ENCODE data around the gene CIBAR2. TPM values are rescaled to one million over a fixed set of nuclear protein-coding genes. Genes with fewer than 3 reads are reported as not detected.

Gene CIBAR2
- total RNA-seq, result not detected in 2 replicates

DNA sequence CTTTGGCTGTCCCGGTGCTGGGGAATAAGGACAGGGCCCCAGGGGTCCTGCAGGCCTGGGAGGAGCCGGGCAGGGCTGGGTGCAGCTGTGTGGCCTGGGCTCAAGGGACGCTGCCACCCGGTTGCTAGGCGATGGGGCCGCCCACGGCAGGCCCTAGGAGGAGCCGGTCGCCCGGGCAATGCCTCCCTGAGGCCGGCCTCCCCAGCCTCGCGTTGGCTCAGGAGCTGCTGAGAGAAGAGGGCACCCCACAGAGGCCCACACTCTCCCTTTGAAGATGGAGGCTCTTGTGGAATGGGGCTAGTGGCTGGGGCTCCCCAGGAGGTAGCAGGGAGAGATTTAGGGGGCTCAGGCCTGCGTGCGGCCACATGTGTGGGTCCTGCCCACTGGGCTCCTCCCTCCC lies at the start of gene CIBAR2:
Gene CIBAR2 (minus strand): TSS at position 109 of the 400 bp plus-strand sequence. CDS start 120 bp downstream, outside the sequence.
- intact Hi-C loops (cut with micrococcal nuclease), result no loop called here

DNA sequence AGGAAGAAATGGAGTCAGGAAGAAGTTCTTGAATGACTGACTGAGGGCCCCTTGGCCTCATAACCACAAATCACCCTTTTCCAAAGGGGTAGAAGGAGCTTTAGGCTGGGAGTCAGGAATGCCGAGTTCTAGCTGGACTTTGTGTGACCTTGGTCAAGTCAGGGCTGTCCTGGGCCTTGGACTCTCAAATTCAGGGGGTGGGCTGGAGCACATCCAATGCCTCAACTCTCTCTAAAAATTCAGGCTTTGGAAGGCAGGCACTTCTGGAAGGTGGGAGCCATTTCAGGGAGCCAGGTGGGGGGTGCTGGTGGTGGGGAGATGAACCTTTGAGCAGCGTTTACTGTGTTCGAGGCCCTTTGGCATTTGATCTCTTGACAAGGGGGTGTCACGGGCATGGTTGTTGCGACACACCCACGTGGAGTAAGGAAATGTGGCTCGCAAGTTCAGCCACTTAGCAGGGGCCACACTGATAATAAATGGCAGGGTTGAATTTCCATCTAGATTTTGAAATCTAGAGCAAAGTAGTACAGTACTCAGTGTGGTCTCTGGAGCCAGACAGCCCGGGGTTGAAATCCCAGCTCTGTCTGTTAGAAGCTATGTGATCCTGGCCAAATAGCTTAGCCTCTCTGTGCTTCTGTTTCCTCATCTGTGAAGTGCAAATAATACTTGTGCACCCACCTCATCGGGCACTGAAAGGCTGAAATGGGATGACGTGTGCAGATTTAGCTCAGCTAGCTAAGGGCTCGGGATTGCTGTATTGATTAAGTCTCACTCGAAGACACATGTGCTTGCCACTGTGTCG lies 47.1 kb upstream of the CIBAR2 start:
- intact Hi-C loops (cut with micrococcal nuclease), result no loop called here

DNA sequence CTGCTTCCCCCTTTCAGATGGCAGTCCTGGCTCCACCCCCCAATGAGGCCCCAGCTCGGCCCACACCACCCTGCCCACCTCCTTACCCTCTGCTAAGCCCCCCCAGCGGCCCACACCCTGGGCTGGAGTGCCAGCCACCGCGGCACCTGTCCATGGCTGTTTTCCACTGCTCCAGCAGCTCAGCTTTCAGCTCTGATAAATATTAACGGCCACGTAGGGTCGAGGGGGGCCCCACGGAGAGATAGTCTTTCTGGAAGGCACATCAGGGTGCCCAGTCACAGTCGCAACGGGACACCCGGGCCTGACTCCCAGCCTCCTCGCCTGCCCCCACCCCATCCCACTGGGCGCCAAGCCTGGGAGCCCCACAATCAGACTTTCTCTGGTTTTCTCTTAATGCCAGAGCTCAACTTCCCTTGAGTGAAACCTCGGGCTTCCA lies 46.5 kb upstream of the CIBAR2 start:
- intact Hi-C loops (cut with micrococcal nuclease), result no loop called here

DNA sequence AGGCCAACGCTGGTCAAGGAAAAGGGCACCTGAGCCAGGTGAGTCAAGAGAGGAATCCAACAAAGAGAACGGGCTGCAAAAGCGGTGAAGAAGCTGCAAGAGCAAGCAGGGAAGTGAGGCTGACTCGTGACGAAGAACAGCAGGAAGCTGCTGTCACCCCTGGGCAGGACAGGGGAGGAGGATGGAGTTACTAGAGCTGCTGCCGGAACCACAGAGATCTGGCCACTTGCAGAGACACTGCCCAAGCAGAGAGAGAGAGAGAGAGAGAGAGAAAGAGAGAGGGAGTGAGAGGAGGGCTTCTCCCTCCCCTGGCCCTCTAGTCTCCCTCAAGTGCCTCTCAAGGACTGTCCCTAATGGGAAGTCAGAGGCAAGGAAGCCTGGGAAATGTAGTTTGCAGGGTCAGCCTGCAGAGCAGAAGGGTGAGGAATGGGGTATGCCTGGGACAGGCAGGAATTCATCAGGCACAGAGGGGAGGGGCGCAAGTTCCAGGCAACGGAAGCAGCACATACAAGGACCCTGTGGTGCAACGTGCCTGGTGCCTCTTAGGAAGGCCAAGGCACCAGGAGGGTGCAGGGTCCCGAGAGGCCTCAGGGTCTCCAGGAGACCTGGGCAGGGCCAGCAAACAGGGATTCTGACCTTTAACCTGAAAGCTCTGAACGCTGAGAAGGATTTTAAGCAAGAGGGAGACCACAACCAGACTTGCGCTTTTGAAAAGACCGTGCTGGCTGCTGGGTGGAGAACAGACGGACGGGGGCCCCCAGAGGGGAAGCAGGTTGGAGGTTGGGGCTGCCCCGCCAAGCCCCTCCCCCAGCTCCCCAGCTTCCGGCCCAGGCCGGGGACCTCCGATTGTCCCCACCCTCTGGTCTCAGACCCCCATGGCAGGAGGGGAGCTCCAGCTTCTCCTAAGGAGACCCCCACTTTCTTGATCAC lies 45.8 kb upstream of the CIBAR2 start:
- intact Hi-C loops (cut with micrococcal nuclease), result no loop called here

DNA sequence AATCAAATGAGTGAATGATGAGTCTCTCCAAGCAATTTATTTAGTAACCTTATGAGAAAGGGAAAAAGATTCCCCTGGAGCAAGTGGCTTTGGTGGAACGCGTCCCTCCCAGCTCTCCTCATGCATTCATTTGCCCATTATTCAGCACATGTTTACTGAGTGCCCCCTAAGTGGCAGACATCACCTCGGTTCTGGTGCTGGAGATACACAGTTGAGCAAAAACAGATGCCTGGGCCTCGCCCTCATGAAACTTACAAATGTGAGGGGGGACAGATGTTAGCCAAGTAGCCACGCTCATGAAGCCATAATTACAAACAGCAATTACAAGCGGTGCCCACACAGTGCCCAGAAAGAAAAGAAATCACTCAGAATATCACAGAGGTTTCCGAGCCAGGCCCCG lies 45.1 kb upstream of the CIBAR2 start:
- intact Hi-C loops (cut with micrococcal nuclease), result no loop called here

DNA sequence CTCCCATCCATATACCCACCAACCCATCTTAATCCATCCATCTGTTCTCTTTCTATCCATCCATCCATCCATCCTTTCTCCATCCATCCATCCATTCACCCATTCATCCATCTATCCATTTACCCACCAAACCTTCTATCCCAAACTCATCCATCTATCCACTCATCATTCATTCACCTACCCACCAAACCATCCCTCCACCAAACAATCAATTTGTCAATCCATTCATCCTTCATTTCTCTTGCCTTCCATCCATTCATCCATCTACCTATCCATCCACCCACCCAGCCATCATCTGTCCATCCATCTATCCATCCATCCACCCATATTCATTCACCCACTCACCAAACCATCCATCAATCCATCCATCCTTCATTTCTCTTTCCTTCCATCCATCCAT lies 44.6 kb upstream of the CIBAR2 start:
- intact Hi-C loops (cut with micrococcal nuclease), result no loop called here

DNA sequence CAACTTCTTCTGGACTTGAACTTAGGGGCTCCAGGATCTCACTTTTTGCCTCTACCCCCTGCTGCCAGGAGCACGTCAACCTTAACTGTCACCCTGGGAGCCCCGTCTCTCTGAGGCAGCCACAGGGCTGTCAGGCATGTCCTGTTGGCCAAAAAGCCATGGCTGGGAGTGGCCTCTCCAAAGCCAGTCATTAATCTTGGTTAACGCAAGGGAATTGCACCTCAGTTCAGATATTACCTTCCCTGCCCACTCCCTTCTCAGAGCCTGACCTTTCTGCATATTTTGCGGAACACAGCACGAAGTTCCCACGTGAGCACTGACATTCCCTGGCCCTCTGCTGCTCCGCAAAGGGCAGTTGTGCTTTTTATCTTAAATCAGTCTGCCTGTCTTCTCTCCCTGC lies 44.2 kb upstream of the CIBAR2 start:
- intact Hi-C loops (cut with micrococcal nuclease), result no loop called here

DNA sequence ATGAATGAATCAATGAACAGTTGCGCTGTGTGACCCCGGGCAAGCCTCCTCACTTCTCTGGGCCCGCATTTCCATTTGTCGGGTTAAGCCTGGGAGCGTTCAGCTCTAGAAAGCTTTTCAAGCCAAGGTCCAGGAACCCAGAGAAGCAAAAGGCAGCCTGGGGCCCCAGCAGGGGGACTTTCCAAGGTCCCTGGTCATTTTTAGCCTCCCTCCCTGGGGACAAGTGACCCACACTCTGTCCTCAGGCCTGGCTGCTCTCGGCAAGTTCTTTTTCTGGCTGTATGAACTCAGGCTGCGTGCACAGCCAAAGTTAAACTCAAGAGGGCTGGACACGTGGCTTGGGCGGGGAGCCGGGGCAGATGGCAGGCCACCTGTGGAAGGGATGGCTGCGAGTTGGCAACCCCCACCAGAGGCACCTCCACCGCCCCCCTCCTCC lies 41.4 kb upstream of the CIBAR2 start:
- intact Hi-C loops (cut with micrococcal nuclease), result no loop called here

DNA sequence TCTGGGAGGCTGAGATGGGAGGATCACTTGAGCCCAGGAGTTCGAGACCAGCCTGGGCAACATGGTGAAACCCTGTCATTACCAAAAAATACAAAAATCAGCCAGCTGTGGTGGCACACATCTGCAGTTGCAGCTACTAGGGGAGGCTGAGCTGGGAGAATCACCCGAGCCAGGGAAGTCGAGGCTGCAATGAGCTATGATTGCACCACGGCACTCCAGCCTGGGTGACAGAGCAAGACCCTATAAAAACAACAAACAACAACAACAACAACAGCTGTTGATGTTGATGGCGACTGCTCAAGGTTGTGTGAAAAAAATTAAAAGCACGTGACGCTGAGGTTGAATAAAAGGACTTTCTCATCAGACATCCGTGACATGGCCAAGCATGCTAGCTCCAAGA lies 40.8 kb upstream of the CIBAR2 start:
- intact Hi-C loops (cut with micrococcal nuclease), result no loop called here

DNA sequence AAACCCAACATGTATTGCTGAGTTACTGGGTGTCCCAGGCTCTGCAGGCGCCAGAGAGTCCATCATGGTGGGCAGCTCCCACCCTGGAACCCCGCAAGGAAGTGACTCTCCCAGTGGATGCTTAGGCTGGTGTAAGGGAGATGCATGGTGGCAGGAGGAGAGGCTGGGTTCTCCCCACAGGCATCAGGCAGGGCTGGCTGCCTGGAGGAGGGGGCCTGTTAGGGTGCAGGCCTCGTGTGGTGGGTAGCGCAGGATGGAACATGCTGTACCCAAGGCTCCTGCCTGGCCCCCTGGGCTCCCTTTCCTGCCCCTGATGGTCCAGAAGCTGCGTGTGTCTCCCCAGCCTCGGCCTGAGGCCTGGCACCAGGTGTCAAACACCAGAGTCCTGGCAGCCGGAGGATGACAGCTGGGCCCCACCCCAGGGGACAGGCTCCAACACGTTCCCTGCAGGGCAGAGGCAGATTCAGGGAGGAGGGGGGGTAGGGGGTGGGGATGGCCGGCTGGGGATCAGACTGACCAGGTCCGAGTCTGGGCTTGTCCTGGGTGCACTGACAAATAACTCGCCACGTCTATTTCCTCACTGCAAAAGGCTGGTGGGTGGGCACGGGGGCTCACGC lies 40.2 kb upstream of the CIBAR2 start:
- intact Hi-C loops (cut with micrococcal nuclease), result no loop called here

DNA sequence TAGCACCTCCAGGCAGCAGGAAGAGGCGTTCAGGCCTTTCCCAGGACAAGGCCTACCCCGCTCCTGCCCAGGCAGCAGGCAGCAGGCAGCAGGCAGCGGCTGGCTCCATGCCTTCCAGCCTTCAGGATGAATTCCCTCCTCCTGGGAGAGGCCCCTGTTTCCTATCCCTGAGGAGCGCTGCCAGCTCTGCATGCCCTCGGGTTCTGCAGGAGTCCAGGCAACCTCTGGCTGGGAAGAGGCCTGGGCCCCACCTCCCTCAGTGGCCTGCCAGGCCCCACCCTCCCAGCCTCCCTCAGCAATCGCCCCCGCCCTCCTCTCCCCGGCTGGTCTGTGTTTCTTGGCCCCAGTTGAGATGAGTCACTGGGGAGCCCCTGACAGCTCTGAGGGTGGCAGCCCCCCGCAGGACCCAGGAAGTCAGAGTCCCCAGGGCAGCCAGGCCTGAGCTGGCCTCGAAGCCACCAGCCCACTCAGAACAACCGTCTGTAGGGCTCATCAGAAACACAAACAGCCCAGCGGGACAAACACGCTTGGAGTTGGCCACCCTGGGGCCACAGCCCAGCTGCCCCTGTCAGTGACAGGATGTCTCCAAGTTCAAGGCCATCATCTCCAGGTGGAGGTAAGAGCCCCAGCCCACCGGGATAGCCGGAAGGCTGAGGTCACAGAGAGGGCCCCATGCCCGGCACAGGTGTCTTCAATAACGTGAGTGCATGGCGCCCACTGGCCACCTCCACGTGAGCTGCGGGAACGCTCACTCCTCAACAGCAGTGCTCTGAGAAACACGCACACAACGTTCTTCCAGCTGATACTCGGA lies 39.5 kb upstream of the CIBAR2 start:
- intact Hi-C loops (cut with micrococcal nuclease), result no loop called here

DNA sequence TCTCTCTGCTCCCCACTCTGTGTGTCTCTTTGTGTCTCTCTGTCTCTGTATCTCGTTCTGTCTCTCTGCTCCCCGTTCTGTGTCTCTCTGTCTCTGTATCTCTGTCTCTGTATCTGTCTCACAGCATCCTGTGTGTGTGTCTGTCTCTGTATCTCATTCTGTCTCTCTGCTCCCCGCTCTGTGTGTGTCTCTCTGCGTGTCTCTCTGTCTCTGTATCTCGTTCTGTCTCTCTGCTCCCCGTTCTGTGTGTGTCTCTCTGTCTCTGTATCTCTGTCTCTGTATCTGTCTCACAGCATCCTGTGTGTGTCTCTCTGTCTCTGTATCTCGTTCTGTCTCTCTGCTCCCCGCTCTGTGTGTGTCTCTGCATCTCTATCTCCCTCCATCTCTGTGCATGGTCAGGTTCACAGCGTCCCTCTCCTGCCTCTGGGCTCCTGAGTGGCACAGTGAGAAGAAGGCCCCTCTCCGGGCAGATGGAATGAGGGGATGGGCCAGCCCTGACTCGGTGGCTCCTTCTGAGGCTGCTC lies 38.9 kb upstream of the CIBAR2 start:
- intact Hi-C loops (cut with micrococcal nuclease), result no loop called here

DNA sequence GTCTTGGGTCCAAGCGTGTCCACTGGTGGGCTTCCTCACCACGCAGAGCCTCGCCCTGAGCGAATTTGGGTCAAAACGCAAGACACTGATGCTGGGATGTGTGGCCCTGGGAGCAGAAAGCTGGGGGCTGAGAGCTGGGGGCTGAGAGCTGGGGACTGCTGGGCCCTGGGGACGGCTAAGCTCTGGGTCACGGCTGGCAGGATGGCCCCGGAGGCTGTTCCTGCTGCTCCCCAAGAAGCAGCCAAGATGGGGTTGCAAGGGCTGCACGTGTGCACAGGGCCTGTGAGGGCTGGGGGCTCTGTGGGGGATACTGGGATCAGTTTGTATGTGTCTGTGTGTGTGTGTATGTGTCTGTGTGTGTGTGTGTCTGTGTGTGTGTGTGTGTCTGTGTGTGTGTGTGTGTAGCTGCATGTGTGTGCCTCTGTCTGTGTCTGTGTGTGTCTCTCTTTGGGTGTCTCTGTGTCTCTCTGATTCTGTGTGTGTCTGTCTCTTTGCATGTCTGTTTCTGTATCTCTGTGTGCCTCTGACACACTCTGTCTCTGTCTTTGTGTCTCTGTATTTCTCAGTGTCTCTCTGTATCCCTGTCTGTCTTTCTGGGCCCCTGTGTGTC lies 38.2 kb upstream of the CIBAR2 start:
- intact Hi-C loops (cut with micrococcal nuclease), result no loop called here

DNA sequence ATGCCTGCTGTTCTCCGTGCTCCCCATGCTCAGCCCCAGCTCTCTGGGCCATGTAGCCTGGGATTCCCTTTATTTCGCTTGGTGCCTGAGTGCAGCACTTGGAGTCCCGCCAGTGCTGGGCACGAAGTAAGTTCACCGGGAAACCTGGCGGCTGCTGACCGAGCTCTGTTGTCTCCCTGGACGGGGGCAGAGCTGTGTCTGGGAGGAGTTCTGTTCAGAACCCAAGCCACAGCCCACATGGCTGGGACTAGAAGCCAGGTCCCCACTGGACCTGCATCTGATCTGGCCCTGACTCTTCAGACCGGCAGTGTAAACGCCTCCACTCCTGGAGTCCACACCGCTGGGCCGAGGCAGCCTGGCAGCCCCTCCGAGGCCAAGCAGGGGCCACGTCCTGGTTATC lies 37.5 kb upstream of the CIBAR2 start:
- intact Hi-C loops (cut with micrococcal nuclease), result no loop called here

DNA sequence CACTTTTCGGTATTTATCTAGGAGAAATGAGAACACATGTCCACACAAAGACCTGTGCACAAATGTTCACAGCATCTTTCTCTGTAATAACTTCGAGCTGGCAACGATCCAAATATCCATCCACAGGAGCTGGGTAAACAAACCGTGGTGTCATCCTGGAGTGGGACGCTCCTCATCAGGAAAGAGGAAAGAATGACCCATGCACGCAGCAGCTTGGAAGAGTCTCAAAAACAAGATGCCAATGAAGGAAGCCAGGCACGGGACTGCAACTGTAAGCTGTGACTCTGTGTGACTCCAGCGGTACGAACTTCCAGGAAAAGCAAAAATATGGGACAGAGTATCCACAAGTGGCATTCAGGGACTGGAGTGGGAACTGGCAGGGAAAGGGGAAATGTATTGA lies 36.7 kb upstream of the CIBAR2 start:
- intact Hi-C loops (cut with micrococcal nuclease), result no loop called here

DNA sequence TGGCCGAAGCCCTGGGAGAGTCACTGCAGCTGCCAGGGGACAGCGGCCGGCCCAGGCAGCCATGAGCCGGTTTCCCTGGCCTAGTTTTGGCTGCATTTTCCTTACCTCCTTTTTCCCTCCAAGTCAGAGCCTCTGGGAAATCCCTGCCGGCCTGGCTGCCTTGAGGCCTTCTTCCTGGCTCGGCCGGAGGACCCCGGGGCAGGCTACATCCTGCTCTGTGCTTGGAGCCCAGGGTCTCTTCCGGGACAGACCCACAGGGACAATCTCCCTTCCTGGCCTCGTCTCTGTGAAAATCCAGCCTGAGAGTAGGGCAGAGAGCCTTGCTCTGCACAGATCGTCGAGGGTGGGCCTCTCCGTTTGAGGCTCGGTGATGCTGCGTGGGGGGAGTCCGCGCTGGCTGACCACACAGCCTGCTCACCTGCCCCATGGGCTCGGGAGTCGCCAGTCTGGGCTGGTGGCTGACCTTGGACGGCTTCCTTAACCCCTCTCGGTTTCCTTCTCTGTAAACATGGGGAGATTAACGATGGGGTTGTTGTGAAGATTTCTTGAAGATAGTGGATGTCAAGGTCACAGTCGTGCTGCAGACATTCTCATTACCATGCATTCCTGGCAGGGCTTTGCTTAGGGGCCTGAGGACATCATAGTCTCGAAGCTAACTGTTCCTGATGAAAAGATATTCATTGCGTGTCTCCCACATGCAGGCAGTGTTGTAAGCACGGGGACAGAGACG lies 34.8 kb upstream of the CIBAR2 start:
- intact Hi-C loops (cut with micrococcal nuclease), result no loop called here

DNA sequence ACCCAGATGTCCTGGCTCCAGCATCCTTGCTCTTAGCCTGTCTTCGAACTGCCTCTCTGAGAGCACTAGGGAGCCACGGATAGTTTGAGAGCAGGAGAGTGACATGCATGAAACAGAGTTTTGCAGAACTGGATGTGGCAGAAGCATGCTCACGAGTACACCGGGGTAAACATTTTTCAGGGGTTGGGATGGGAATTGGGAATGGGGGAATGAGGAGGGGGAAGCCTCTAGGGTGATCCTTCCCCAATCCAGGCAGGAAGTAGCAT lies 34.2 kb upstream of the CIBAR2 start:
- intact Hi-C loops (cut with micrococcal nuclease), result no loop called here

DNA sequence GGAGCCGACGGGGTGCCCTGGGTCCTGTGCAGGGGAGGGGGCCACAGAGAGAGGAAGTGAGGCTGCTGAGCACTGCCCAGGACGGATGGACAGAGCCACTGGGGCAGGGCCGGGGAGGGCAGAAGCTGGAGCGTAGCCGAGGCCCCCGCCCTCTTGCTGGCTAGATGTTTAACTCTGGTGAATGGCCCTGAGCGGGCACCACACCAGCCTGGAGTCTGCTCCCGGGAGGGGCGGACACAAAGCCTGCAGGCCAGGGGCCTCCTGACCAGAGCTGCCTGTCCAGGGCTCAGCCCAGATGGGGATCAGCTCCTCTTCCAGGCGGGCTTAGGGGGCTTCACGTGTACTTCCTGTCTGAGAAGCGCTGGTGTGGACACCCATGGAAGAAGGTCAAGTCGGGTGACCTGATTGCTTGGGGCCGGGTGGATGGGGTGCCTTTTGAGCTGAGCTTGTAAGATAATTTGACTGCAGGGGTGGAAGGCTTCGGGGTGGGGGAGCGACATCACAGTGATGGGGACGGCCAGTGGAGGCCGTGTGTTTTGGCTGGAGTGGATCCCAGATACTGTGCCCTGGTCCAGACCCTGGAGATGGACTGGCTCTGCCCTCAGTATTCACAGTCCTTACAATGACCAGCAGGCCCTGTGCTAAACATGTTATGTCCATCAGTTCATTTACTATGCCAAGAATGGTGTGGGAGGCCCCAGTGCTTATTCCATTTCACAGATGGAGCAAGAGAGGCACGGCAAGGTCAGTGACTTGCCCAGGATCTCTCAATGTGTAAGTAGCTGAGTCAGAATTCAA lies 33.7 kb upstream of the CIBAR2 start:
- intact Hi-C loops (cut with micrococcal nuclease), result no loop called here

DNA sequence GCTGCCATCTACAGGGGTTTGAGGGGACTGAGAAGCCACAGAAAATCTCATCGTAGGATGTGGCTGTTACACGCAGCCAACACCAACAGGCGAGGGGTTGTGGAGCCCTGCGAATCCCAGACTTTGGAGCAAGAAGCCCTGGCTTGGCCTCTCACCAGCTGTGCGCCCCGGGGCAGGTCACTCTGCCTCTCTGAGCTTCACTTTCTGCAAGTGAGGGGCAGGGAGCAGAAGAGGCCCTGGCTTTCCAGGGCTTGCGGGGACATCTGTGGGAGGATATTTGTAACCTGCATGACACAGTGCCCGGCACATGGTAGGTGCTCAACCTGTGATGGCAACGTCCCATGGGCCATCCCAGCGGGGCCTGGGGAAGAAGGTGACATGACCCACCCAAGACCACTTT lies 32.9 kb upstream of the CIBAR2 start:
- intact Hi-C loops (cut with micrococcal nuclease), result no loop called here

Measured in T-helper 2 cell treated with Interferon-gamma antibody and Interleukin-4, amounts not matched to agents 100 ng/mL and 5 ng/mL, for 36 hours (primary cell).